Mammary epithelial cell (primary cell): Measurements from ENCODE around the gene ADGRG3.

Experiments used
- CTCF ChIP-seq, 2 donors: IDR thresholded peaks in 1 of 2; conservative IDR thresholded peaks in 1 of 2; 2 replicates each; pipeline ENCODE4 v1.5.1; 2011 to 2012; ENCODE audit warnings: inconsistent platforms in 2 of 2, low read length in 2 of 2, mild to moderate bottlenecking in 2 of 2, control low read depth in 1 of 2, low read depth in 1 of 2; ENCODE audit not compliant: insufficient read depth in 1 of 2; ENCODE audit errors: extremely low read depth in 1 of 2
- EZH2 ChIP-seq: IDR thresholded peaks from 2 replicates; pipeline ENCODE4 v1.6.1; 2012; ENCODE audit warnings: low read length, inconsistent platforms, borderline replicate concordance

GRCh38 chr16:57664662-57665025 is 3.5 kb upstream of the ADGRG3 start:
- TF ChIP-seq CTCF (conservative IDR thresholded peaks at IDR 0.05 in 1 of 2, IDR thresholded peaks at IDR 0.05 in 1 of 2; ENCODE audit: extremely low read depth in 1 of 2, insufficient read depth in 1 of 2, low read depth in 1 of 2, low read length in 2 of 2) = no peak
- no peak for TF ChIP-seq EZH2
